ENCODE measurements around the gene HTT.
"Not testable (repeated sequence)": the region's sequence is repeated elsewhere in the genome, so short reads cannot be mapped to it uniquely, and the experiment has no call there.

HTT gene

DNA sequence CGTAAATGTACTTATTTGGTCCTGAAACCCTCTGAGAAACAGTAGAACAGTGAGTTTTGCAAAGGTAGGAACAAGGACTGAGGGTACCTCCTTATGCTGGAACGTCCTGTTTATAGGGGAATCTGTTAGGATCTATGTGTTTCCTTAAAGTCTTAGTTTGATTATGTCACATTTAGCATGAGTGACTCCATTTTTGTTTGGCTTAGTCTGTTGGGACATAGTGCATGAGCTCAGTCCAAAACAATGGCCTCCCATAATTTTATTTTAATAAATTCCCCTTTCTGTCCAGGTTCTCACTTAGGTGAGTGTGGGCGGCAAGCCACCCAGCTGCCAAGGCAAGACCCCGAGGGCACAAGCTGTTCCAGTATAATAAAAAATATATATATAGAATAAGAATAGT is 27.9 kb upstream of the HTT start:
- DNase-seq: no peak

GRCh38 chr4:3047464-3048286 is 26.8 kb upstream of the HTT start:
- DNase-seq: no peak

DNA sequence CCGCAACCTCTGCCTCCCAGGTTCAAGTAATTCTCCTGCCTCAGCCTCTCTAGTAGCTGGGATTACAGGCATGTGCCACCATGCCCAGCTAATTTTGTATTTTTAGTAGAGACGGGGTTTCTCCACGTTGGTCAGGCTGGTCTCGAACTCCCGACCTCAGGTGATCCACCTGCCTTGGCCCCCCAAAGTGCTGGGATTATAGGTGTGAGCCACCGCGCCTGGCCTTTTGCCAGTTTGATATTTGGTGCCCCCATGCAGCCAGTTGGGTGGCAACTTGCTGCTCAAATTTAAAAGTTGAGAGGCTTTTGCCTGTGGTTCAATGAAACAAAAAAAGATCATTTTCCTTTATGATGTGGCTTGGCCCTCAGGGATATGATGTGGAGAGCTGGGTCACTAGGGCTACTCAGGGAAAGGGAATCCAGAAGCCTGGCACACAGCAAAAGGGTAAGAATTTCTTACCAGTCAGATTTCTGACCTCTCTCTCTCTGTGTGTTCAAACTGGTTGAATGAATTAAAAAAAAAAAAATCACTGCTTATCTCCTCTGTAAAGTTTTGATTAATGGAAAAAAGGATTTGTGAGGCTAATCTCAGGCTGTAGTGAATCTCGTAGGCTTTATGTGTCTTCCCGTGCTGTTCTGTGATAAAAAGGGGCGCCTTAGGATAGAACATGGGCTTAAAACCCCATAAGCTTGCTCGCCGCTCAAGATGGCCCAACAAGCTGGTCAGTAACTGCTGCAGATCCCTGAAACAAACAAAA is 23.2 kb upstream of the HTT start:
- DNase-seq: not testable (repeated sequence)

DNA sequence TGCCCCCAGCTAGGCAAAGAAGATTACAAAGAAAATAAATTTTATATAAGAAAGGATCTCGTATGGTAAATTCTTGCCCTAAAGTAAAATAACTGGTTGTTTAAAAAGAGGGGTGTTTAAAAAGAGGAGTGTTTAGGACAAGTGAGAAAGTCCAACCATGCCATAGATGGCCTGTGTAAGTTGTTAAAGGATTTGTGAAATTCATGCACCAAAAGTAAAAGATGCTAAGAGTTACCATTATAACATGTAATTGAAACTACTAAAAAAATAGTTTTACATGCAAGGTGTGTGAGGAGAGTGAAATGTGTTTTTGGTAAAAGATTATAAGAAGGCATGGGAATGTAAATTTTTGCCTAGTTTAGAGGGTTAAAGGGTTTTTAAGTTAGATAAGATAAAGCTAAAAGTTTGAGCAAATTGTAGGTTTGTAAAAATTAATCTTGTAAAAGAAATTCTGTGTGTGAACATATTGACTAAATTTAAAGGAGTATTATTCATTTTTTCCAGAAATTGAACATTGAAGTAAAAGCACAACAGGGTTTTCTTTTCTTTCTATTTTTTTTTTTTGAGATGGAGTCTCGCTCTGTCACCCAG is 20.2 kb upstream of the HTT start:
- no peak for DNase-seq

- DNase-seq: no peak
Measured at GRCh38 chr4:3059943-3060342, 14.5 kb upstream of the HTT start.

- no peak for DNase-seq
Measured at GRCh38 chr4:3060946-3061345, 13.5 kb upstream of the HTT start.

- DNase-seq: no peak
Measured at GRCh38 chr4:3062471-3062870, 12.0 kb upstream of the HTT start.

GRCh38 chr4:3065551-3065950 is 8.9 kb upstream of the HTT start:
- DNase-seq: no peak

GRCh38 chr4:3066836-3067400 is 7.6 kb upstream of the HTT start:
- DNase-seq: no peak

GRCh38 chr4:3067473-3068001 is 6.9 kb upstream of the HTT start:
- DNase-seq: no peak

GRCh38 chr4:3069661-3070199 is 4.8 kb upstream of the HTT start:
- DNase-seq: no peak

GRCh38 chr4:3070709-3071500 is 3.6 kb upstream of the HTT start:
- DNase-seq: no peak

GRCh38 chr4:3071811-3072210 is 2.7 kb upstream of the HTT start:
- no peak for DNase-seq

DNA sequence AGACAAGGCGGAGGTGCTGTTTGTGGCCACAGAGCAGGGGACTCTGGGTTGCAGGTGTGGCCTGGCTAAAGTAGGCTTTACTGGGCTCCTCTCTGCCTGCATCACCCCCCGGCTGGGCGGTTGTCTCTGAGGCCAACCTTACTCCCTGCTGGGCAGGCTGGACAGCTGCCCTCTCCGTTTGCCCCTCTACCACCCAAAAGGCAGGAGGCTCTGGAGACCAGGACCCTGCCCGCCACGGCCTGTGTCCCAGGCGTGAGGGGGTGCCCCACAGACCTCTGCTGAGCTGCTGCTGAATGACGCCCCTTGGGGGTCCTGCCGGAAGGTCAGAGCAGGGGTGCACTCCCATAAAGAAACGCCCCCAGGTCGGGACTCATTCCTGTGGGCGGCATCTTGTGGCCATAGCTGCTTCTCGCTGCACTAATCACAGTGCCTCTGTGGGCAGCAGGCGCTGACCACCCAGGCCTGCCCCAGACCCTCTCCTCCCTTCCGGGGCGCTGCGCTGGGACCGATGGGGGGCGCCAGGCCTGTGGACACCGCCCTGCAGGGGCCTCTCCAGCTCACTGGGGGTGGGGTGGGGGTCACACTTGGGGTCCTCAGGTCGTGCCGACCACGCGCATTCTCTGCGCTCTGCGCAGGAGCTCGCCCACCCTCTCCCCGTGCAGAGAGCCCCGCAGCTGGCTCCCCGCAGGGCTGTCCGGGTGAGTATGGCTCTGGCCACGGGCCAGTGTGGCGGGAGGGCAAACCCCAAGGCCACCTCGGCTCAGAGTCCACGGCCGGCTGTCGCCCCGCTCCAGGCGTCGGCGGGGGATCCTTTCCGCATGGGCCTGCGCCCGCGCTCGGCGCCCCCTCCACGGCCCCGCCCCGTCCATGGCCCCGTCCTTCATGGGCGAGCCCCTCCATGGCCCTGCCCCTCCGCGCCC is 1.1 kb upstream of the HTT start:
- no peak for DNase-seq

- peak; percentile 20 for DNase-seq
Measured at GRCh38 chr4:3074846-3075651, 568 bp downstream of the HTT start.

DNA sequence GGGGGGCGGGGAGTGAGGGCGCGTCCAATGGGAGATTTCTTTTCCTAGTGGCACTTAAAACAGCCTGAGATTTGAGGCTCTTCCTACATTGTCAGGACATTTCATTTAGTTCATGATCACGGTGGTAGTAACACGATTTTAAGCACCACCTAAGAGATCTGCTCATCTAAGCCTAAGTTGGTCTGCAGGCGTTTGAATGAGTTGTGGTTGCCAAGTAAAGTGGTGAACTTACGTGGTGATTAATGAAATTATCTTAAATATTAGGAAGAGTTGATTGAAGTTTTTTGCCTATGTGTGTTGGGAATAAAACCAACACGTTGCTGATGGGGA is 1.1 kb downstream of the HTT start:
- DNase-seq: no peak

GRCh38 chr4:3077796-3078195 is 3.3 kb downstream of the HTT start:
- no peak for DNase-seq

- DNase-seq: no peak
Measured at GRCh38 chr4:3079694-3080123, 5.2 kb downstream of the HTT start.

DNA sequence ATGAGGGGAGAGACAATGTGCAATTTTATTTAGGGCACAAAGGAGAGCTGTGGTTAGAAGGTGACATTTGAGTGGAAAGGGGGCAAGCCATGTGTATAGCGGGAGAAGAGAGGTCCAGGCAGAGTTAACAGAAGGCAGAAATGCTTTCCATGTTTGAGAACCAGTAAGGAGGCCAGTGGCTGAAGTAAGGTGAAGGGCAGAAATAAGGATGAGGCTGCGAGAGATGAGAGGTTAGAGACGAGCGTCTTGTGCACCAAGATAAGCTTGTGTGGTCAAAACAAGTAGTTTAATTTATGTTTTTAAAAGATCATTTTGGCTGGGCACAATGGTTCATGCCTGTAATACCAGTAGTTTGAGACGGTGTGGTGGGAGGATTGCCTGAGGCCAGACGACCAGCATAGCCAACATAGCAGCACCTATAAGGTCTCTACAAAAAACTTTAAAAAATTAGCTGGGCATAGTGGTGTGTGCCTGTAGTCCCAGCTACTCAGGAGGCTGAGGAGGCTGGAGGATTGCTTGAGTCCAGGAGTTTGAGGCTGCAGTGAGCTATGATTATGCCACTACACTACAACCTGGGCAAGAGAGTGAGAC is 8.5 kb downstream of the HTT start:
- no peak for DNase-seq

GRCh38 chr4:3083732-3084131 is 9.3 kb downstream of the HTT start:
- no peak for DNase-seq

All from NCI-H2171 (cell line).